ENCODE data around the gene SRP19. TPM values are rescaled to one million over a fixed set of nuclear protein-coding genes. Genes with fewer than 3 reads are reported as not detected.

The SRP19 gene
- total RNA-seq (2022; extraction: Qiagen RNA extraction), result 73.2 to 107 TPM (median 80.8 TPM) in 5 replicates

DNA sequence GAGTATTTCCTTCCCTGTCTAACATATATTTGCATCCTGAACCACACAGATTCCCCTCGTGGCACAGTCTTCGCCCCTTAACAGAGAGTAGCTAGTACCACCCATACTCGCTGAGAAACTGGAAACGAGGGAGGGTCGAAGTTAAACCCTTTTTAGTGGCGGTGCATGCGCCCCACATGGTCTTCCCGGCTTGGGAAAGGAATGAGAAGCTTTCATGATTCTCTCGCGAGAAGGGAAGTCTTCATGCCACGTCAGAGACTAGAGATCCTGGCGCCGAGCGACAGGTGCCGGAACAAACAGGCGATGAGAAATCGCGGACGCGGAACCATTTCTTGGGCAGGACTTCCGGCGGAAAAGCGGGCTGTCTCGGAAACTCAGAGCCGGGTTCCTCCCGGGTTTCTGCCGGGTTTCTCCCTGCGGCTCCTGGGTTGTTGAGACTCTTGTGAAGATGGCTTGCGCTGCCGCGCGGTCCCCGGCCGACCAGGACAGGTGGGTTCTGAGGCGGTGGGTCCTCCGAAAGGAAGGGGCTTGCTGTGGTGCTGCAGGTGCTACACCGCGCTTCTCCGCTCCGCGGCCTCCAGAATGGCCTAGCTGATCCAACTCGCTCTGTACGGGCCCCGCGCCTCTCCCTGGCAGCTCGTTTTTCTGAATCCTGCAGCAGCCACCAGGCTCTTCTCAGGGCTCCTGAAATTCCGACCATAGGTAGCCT, at the start of gene SRP19:
Gene SRP19, plus strand, starts transcription at position 359 of the 709 bp plus-strand sequence. Its CDS starts 90 bp downstream, at position 449.

Other genes with a start within 250 kb of the SRP19 start
- gene APC, start 123.4 kb upstream of the SRP19 start, total RNA-seq (2022; extraction: Qiagen RNA extraction), result 6.0 to 10.6 TPM (median 9.7 TPM) in 5 replicates
- gene REEP5, start 60.9 kb downstream of the SRP19 start, total RNA-seq (2022; extraction: Qiagen RNA extraction), result 130 to 146 TPM (median 143 TPM) in 5 replicates
- gene DCP2, start 115.5 kb downstream of the SRP19 start, total RNA-seq (2022; extraction: Qiagen RNA extraction), result 8.2 to 14.0 TPM (median 10.2 TPM) in 5 replicates